K562 (cell line): Measurements from ENCODE around the gene NSF.

ENCODE experiments used
- CTCF ChIP-seq, 3 experiments: IDR thresholded peaks in 2 of 3; conservative IDR thresholded peaks in 1 of 3; 2 replicates each; pipeline ENCODE4 v1.5.1; 2011 to 2012; ENCODE audit warnings: low read length in 3 of 3, mild to moderate bottlenecking in 3 of 3, control low read depth in 2 of 3, improper control_type of control experiment in 1 of 3, inconsistent platforms in 1 of 3, low read depth in 1 of 3, mixed read lengths in 1 of 3, moderate library complexity in 1 of 3; ENCODE audit not compliant: insufficient read depth in 2 of 3
- EP300 ChIP-seq: IDR thresholded peaks from 2 replicates; pipeline ENCODE4 v1.6.1; 2012; ENCODE audit warnings: low read length, improper control_type of control experiment
- EZH2 ChIP-seq: IDR thresholded peaks from 2 replicates; pipeline ENCODE4 v1.6.1; 2012; ENCODE audit warnings: low read depth, mild to moderate bottlenecking, inconsistent platforms, low read length, borderline replicate concordance
- HNRNPH1 ChIP-seq: fragments of 200-400 bp; formaldehyde crosslinking; optimal IDR thresholded peaks from 2 replicates; pipeline ENCODE3; 2017; ENCODE audit warnings: low read depth, mild to moderate bottlenecking, low read length, moderate library complexity
- JUND ChIP-seq, 2 experiments: IDR thresholded peaks; 2 replicates in 1 of 2; 3 replicates in 1 of 2; pipeline ENCODE4 v1.6.1; 2011; ENCODE audit warnings: borderline replicate concordance in 2 of 2, low read depth in 2 of 2, low read length in 2 of 2, improper control_type of control experiment in 1 of 2, missing biosample characterization in 1 of 2, missing genetic modification characterization in 1 of 2, missing genetic modification reagents in 1 of 2
- KLF1 ChIP-seq: fragments of 450-650 bp; IDR thresholded peaks from 2 replicates; pipeline ENCODE4 v1.6.1; 2016; ENCODE audit warnings: missing genetic modification characterization, missing compliant biosample characterization
- KLF16 ChIP-seq: IDR thresholded peaks from 2 replicates; pipeline ENCODE4 v1.6.1; 2016; ENCODE audit warnings: antibody characterized with exemption
- REST ChIP-seq, 2 experiments: fragments of 450-650 bp; formaldehyde crosslinking in 1 of 2; IDR thresholded peaks; 2 replicates each; pipeline versions ENCODE4 v1.4.0 to v1.6.1; 2014 to 2020; ENCODE audit warnings: mild to moderate bottlenecking in 2 of 2, borderline replicate concordance in 1 of 2, low read depth in 1 of 2
- SMC3 ChIP-seq: conservative IDR thresholded peaks from 2 replicates; pipeline ENCODE4 v1.6.1; 2011; ENCODE audit warnings: low read depth, low read length, improper control_type of control experiment; ENCODE audit not compliant: insufficient read depth
- TAF1 ChIP-seq: IDR thresholded peaks from 2 replicates; pipeline ENCODE4 v1.6.1; 2011; ENCODE audit warnings: mild to moderate bottlenecking, low read length, moderate library complexity; ENCODE audit not compliant: insufficient read depth, control insufficient read depth, severe bottlenecking; ENCODE audit errors: extremely low read depth
- TGIF2 ChIP-seq: sonication (generic); formaldehyde crosslinking; IDR thresholded peaks from 2 replicates; pipeline ENCODE4 v1.8.1; 2022; ENCODE audit warnings: mild to moderate bottlenecking, missing genetic modification reagents, moderate library complexity
- ZBTB12 ChIP-seq: fragments of 250-450 bp; sonication (Bioruptor Pico); IDR thresholded peaks from 2 replicates; pipeline ENCODE4 v1.4.0; 2020
- TF ChIP-seq, protein P1 (sequence below): IDR thresholded peaks from 2 replicates; pipeline ENCODE4 v1.6.1; 2016; ENCODE audit warnings: missing genetic modification characterization, missing compliant biosample characterization

- TF ChIP-seq CTCF (IDR thresholded peaks at IDR 0.05 in 2 of 3, conservative IDR thresholded peaks at IDR 0.05 in 1 of 3; ENCODE audit: insufficient read depth in 2 of 3, low read depth in 1 of 3, low read length in 3 of 3): no peak
- TF ChIP-seq HNRNPH1: no peak
- no peak for TF ChIP-seq EZH2
- no peak for TF ChIP-seq KLF1 (tag)
- TF ChIP-seq, protein P1, sequence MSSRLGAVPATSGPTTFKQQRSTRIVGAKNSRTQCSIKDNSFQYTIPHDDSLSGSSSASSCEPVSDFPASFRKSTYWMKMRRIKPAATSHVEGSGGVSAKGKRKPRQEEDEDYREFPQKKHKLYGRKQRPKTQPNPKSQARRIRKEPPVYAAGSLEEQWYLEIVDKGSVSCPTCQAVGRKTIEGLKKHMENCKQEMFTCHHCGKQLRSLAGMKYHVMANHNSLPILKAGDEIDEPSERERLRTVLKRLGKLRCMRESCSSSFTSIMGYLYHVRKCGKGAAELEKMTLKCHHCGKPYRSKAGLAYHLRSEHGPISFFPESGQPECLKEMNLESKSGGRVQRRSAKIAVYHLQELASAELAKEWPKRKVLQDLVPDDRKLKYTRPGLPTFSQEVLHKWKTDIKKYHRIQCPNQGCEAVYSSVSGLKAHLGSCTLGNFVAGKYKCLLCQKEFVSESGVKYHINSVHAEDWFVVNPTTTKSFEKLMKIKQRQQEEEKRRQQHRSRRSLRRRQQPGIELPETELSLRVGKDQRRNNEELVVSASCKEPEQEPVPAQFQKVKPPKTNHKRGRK (tag): no peak
- no peak for TF ChIP-seq TGIF2 (CRISPR knock-in tag)
- no peak for TF ChIP-seq TAF1
- no peak for TF ChIP-seq EP300
- no peak for TF ChIP-seq JUND (IDR thresholded peaks at IDR 0.05; ENCODE audit: borderline replicate concordance, low read depth, low read length)
- TF ChIP-seq JUND (tag; IDR thresholded peaks at IDR 0.05; ENCODE audit: borderline replicate concordance, low read depth, low read length): no peak
- TF ChIP-seq SMC3: no peak
- no peak for TF ChIP-seq REST (IDR thresholded peaks at IDR 0.05; ENCODE audit: borderline replicate concordance)
- TF ChIP-seq REST (CRISPR knock-in tag; IDR thresholded peaks at IDR 0.05; ENCODE audit: low read depth): no peak
- TF ChIP-seq ZBTB12 (CRISPR knock-in tag): no peak
- no peak for TF ChIP-seq KLF16
Observed at GRCh38 chr17:46765453-46765852, 175.0 kb downstream of the NSF start.
